GM11168 (cell line): ENCODE measurements around the gene CMC4.

Experiments used
- in situ Hi-C: fragments of 300-500 bp; cut with MboI; formaldehyde crosslinking; loops from one replicate; pipeline ENCODE4 v1.12.0; 2022; ENCODE audit warnings: low sequenced_read_pairs; ENCODE audit not compliant: unreplicated experiment

CMC4 gene

GRCh38 chrX:155055494-155055893 lies 15.4 kb downstream of the CMC4 start:
- in situ Hi-C loops, result loop anchor here (5.0 kb wide), 1 partner anchor 73 kb away; no protein-coding TSS in a partner anchor

- in situ Hi-C loops, result no loop called here
Observed at GRCh38 chrX:155054255-155054654, 16.7 kb downstream of the CMC4 start.

GRCh38 chrX:155053656-155054055 lies 17.3 kb downstream of the CMC4 start:
- in situ Hi-C loops, result no loop called here

DNA sequence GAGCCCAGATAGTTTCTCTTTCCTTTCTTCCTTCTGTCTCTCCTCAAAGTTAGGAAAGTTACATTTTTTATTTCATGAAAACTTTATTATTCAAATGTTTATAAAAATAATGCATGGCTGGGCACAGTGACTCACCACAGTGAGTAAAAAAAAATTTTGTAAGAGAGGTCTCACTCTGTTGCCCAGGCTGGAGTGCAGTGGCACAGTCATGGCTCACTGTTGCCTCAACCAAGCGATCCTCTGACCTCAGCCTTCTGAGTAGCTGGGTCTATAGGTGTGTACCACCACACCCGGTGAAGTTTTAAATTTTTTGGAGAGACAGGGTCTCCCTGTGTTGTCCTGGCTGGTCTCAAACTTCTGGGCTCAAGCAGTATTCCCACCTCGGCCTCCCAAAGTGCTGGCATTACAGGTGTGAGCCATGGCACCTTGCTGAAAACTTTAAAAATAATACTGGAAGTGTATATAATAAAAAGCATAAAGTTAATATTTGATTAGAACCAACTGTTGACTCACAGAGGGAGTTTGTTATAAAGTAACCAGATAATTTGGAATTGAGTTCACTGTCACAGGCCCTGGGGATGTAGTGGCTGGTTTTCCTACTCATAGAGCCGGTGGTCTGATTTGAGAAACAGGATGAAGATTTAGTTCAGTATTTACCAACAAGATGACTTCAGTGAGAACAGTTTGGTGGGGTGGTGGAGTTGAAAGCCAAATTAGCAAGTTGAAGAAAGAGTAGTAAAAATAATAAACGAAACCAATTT lies 18.0 kb downstream of the CMC4 start:
- in situ Hi-C loops, result no loop called here

DNA sequence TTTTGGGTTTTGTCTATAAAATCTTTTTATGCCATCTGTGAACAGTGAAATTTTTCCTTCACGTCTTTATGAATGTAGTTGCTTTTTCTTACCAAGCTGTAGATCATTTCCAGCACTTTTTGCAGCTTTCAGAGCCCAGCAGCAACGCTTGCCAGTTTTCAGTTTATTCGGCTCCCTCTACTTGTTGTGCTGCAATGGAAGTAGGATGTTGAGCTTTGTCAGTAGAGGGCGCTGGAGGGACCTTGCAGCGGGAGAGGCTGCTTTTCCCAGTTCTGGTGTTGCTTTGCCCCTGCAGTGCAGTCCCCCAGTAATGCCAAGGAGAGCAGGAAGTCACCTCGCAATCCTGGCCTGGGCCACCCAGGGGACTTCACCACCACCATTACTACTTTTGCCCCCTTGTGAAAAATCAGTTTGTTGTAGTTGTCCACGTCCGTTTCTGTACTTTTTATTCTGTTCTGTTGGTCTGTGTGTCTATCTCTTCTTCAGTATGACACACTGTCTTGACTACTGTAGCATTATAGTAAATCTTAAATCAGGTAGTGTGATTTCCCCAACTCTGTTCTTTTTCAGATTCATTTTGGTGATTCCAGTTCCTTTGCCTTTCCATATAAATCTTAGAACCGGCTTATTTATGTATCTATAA lies 21.8 kb downstream of the CMC4 start:
- in situ Hi-C loops, result no loop called here

- in situ Hi-C loops, result no loop called here
Observed at GRCh38 chrX:155046811-155047528, 24.0 kb downstream of the CMC4 start.

GRCh38 chrX:155046129-155046810 lies 24.7 kb downstream of the CMC4 start:
- in situ Hi-C loops, result no loop called here

DNA sequence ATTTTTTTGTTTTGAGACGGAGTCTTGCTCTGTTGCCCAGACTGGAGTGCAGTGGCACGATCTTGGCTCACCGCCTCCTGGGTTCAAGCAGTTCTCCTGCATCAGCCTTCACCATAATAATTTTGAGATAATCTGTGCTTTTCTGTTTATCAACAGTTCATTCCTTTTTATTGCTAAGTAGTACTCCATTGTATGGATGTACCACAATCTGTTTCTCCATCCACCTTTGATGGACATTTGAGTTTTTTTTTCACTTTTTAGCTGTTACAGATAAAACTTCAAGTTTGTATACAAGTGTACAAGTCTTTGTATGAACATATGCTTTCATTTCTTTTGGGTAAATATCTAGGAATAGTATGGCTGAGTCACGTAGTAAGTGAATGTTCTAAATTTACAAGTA lies 35.2 kb downstream of the CMC4 start:
- in situ Hi-C loops, result no loop called here

DNA sequence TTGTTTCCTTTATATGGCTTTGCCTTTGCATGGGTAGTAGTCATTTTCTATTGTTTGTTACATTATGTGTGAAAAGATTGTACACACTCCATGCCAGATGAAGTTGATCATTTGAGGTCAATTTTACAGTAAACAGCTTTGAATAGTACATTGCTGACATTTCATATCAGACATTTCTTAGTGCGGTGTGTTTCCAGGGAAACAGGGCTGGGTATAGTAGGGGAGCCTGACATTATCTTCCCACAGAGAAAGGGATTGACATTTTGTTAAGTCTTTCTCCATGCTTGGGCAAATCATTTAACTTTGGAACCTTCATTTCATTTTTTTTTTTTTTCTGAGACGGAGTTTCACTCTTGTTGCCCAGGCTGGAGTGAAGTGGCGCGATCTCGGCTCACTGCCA lies 39.3 kb downstream of the CMC4 start:
- in situ Hi-C loops, result no loop called here

GRCh38 chrX:155028877-155029291 lies 42.1 kb downstream of the CMC4 start:
- in situ Hi-C loops, result no loop called here

- in situ Hi-C loops, result no loop called here
Observed at GRCh38 chrX:155028129-155028528, 42.8 kb downstream of the CMC4 start.

GRCh38 chrX:155027509-155028066 lies 43.3 kb downstream of the CMC4 start:
- in situ Hi-C loops, result no loop called here

GRCh38 chrX:155026727-155027508 lies 44.0 kb downstream of the CMC4 start, which contains the start of gene FUNDC2:
TSS of gene FUNDC2 (plus strand) at chrX:155026844. CDS start at chrX:155026939, 95 bp downstream.
- in situ Hi-C loops, result no loop called here

GRCh38 chrX:155026420-155026726 lies 44.6 kb downstream of the CMC4 start:
- in situ Hi-C loops, result no loop called here

GRCh38 chrX:155023907-155024833 lies 46.8 kb downstream of the CMC4 start:
- in situ Hi-C loops, result no loop called here

DNA sequence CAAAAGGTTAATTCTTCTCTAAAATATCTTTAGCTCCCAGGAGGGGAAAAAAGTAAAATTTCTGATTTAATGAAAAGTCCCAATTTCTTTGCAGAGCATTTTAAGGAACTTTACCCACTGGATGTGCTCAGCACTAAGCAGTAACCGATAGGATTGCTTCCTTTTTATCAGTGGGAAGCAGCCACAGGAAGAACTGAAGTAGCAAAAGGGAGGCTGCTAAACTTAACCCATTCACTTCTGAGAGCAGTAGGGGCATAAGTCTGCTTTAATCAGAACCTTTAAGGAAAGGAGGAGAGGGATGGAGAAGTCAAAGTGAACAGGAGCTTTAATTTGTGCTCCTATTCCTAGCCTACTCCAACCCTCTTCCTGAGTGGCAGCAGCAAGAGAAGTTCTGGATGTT lies 48.4 kb downstream of the CMC4 start, which contains the start of gene F8:
Gene F8, minus strand, starts transcription at position 139 of the 400 bp plus-strand sequence. CDS start 171 bp downstream, outside the sequence.
- in situ Hi-C loops, result no loop called here

- in situ Hi-C loops, result no loop called here
Observed at GRCh38 chrX:155020591-155020990, 50.3 kb downstream of the CMC4 start.
